Measurements from ENCODE around the gene MME.

The MME gene

DNA sequence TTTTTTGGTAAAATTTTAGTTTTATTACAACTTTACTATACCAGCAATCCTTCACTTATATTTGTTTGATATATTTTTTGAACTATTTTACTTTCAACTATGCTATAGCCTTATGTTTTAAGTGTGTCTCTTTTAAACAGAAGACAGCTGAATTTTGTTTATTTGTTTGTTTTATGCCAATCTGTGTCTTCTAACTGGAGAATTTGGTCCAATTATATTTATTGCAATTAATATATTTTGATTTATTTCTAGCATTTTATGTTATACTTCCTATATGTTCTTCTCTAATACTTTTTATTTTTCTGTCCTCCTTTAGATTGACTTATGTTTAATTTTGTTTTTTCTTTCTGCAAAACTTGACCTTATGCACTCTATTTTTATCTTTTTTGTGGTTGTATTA is 4.9 kb upstream of the MME start:
- Mint-ChIP-seq H3K4me3 (no peak overlapping the region), H3K36me3 (no peaks in the 10 kb centered on the region), H3K9me3 (no peaks in the 10 kb centered on the region), H3K27me3 (peaks cover 15% of the 10 kb centered on the region), H3K27ac (no peak overlapping the region), H3K4me1 (peaks cover 5% of the 10 kb centered on the region)

DNA sequence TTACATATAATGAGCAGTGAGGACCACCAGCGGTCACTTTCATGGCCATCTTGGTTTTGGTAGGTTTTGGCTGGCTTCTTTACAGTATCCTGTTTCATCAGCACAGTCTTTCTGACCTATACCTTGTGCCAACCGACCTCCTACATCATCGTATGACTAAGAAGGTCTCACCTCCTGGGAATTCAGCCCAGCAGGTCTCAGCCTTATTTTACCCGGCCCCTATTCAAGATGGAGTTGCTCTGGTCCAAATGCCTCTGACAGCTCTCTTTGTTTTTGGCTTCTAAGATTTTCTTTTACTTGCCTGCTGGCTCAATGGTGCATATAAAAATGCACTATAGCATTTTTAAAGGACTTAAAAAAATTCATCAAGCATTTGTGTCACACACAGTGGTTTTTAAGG is 3.2 kb upstream of the MME start:
- H3K27ac Mint-ChIP-seq = no peak overlapping the region
- peaks cover 13% of the 10 kb centered on the region for H3K4me1 Mint-ChIP-seq
- no peak overlapping the region for H3K4me3 Mint-ChIP-seq
- H3K9me3 Mint-ChIP-seq = no peaks in the 10 kb centered on the region
- H3K36me3 Mint-ChIP-seq = no peaks in the 10 kb centered on the region
- H3K27me3 Mint-ChIP-seq = peaks cover 32% of the 10 kb centered on the region

DNA sequence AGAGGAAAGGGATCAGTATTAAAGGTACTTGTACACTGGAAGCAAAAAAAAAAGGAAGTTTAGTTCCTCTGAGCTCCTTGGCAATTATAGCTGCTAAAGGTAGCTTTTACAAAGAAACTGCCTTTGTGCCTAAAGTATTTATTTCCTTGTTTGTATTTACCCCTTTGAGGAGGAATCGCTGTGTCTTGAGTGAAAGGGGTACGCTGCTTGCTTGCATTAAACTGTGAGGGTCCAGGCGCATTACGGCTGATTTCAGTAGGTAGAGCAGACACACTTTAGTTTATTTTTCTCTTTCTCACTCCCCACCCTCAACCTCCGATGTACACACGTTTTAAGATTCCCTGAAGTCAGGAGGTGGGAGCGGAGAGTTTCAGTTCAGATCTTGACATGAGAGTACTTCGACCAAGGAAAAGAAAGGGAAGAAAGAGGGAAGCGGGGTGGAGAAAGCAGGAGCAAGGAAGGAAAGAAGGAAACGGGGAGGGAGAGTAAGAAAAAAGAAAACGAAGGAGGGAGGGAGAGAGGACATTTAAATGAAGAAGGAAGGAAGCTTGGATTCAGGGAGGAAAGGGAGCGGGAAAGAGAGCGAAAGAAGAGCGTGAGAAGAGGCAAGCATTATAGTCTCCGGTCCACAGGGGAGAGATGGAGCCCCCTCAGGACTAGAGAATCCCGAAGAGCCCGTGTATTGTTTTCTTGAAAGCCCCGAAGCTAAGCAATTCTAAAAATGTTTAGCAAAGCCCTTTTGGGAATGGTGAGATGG is 1.2 kb upstream of the MME start:
- Mint-ChIP-seq H3K9me3 (no peaks in the 10 kb centered on the region), H3K36me3 (no peaks in the 10 kb centered on the region), H3K27ac (no peak overlapping the region), H3K27me3 (peaks cover 34% of the 10 kb centered on the region), H3K4me3 (peak overlapping the region; percentile 12), H3K4me1 (peaks cover 13% of the 10 kb centered on the region)

DNA sequence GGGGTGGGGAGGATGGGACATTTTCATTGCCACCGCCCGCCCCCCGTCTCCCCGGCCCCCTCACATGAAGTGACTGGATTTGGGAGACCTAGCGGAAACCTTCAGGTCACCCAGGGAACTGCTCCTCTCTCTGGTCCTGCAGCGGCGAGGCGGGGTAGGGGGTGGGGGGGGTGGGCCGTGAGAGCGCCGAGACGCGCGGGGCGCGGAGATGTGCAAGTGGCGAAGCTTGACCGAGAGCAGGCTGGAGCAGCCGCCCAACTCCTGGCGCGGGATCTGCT is 712 bp upstream of the MME start:
- Mint-ChIP-seq H3K9me3 (no peaks in the 10 kb centered on the region), H3K36me3 (no peaks in the 10 kb centered on the region), H3K4me1 (peaks cover 13% of the 10 kb centered on the region), H3K27me3 (peaks cover 34% of the 10 kb centered on the region), H3K27ac (no peak overlapping the region), H3K4me3 (no peak overlapping the region)

DNA sequence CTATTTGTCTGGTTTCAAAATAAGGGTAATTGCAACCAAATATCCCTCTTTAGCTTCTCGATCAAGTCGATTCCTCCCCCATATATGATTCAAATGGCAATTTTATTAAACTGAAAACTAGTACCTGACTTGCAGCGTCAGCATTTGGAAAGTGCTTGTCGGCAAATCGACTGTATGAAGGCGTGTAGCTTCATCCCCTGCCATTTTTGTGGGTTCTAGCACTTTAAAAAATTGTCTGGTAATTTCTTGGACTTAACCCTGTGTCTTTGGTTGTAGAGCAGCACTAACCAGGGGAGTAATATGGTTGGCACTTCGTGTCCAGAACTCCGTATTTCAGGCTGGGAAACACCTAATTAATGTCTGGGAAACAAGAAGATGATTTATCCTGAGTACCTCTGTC is 573 bp downstream of the MME start:
- Mint-ChIP-seq H3K4me1 (peaks cover 13% of the 10 kb centered on the region), H3K4me3 (no peak overlapping the region)

DNA sequence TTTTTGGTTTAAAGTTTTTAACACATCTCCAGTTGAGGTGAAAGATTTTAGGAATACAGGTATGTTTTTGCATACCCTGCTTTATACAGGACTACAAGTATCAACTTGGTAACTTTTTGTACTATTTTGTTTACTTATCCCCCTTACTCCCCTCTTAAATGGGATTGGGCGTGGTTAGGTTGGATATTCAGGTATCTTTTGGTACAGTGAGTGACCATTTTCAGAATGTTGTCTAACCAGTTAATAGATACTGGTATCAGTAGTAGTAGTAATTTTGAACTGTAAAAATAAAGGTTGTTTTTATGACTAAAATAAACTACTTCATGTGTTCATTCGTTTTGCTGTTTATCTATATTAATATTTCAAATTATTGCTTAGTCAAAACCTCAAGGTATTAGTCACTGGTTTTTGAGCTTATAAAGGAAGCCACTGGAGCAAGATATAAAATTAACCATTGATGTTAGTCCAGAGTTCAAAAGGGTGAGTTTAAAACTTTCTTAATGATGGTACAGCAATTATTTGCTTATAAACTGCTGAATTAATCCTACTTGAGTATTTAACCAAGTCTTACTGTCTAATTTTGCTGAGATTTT is 3.3 kb downstream of the MME start:
- H3K4me3 Mint-ChIP-seq = no peak overlapping the region
- no peaks in the 10 kb centered on the region for H3K36me3 Mint-ChIP-seq
- peaks cover 29% of the 10 kb centered on the region for H3K27me3 Mint-ChIP-seq
- H3K27ac Mint-ChIP-seq = no peak overlapping the region
- peaks cover 10% of the 10 kb centered on the region for H3K9me3 Mint-ChIP-seq
- peaks cover 13% of the 10 kb centered on the region for H3K4me1 Mint-ChIP-seq

More for the DNA sequence above, 573 bp downstream of the MME start:
- Mint-ChIP-seq H3K9me3 (no peaks in the 10 kb centered on the region), H3K27me3 (peaks cover 34% of the 10 kb centered on the region), H3K27ac (no peak overlapping the region), H3K36me3 (no peaks in the 10 kb centered on the region)

DNA sequence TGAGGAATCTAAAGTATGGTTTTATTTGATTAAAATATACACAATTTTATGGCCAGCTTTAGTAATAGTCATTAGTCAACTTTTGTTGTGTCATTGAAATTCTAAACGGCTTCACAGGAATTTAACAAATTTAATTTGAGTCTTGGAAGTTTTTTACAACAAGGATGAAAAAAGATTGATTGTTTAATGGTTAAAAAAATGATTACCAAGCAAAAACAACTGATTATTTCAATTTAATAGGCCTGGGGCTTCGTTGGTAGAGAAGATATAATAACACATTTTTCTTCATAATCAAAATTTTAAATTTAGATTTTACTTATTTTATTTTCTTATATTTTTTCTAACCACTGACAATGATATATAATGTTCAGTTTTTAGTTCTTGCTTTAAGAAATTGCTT is 4.4 kb downstream of the MME start:
- H3K4me1 Mint-ChIP-seq = peaks cover 9% of the 10 kb centered on the region
- peaks cover 23% of the 10 kb centered on the region for H3K27me3 Mint-ChIP-seq
- no peak overlapping the region for H3K4me3 Mint-ChIP-seq
- peaks cover 10% of the 10 kb centered on the region for H3K9me3 Mint-ChIP-seq
- H3K36me3 Mint-ChIP-seq = no peaks in the 10 kb centered on the region
- no peak overlapping the region for H3K27ac Mint-ChIP-seq

DNA sequence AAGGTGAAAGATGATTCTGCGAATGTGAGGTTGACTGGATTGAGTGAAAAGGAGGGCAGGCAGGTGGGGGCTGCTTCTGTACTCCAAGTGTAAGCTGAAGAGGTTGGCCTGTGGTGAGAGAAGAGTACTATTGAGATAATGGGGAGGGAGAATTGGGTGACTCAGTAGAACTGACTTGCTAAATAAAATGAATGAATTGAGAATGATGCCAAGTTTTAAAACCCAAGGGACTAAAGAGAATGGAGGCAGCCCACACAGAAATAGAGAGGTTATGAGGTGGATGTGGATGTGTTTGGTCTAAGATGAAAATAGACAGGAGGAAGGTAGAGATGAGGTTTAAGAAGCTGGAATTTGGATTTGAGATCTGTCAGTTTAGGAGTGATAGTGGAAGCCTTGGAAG is 5.9 kb downstream of the MME start:
- Mint-ChIP-seq H3K27ac (no peak overlapping the region), H3K4me1 (no peaks in the 10 kb centered on the region), H3K4me3 (no peak overlapping the region), H3K27me3 (peaks cover 13% of the 10 kb centered on the region), H3K36me3 (no peaks in the 10 kb centered on the region), H3K9me3 (peaks cover 10% of the 10 kb centered on the region)

DNA sequence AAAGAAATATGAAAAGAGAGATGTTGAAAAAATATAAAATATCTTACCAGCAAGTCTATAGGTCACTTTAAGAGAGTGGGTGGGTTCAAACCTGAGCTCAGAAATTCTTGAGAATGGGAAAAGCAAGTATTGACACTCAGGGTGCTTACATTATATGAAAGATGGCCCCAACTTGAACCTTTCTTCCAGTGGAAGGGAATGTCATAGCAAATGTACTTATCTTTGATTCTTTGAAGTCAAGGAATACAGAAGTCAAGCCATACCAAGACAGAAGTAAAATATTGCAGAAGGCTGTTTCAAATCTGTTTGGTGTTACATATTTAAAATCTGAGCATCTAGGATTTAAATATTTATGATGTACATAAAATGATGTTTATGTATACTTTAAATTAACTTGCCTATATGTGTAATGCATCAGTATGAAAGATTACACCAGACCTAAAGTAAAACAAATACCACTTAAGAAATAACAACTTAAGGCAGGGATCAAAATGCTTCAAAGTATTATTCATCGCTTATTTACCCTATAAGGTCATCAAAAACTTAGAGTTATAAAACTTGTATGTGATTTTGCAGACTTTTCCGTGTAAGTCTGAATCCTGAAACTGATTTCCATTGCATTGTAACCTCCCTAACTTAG is 8.7 kb downstream of the MME start:
- H3K36me3 Mint-ChIP-seq = no peaks in the 10 kb centered on the region
- peaks cover 8% of the 10 kb centered on the region for H3K27me3 Mint-ChIP-seq
- no peaks in the 10 kb centered on the region for H3K4me1 Mint-ChIP-seq
- H3K9me3 Mint-ChIP-seq = peaks cover 10% of the 10 kb centered on the region
- no peak overlapping the region for H3K27ac Mint-ChIP-seq
- H3K4me3 Mint-ChIP-seq = no peak overlapping the region

DNA sequence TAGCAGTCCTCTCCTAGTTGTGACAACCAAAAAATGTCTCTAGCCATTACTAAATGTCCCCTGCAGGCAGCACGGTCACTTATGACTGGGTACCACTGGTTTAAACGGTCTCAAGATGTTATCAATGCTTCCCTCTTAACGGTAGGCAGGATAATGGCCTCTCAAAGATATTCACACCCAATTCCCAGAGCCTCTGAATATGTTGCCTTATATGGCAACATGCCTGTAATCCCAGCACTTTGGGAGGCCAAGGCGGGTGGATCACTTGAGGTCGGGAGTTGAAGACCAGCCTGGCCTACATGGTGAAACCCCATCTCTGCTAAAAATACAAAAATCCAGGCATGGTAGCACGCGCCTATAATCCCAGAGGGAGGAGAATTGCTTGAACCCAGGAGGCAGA is 9.4 kb downstream of the MME start:
- no peaks in the 10 kb centered on the region for H3K4me1 Mint-ChIP-seq
- no peaks in the 10 kb centered on the region for H3K36me3 Mint-ChIP-seq
- no peak overlapping the region for H3K27ac Mint-ChIP-seq
- no peak overlapping the region for H3K4me3 Mint-ChIP-seq
- H3K27me3 Mint-ChIP-seq = peaks cover 8% of the 10 kb centered on the region
- peaks cover 10% of the 10 kb centered on the region for H3K9me3 Mint-ChIP-seq

DNA sequence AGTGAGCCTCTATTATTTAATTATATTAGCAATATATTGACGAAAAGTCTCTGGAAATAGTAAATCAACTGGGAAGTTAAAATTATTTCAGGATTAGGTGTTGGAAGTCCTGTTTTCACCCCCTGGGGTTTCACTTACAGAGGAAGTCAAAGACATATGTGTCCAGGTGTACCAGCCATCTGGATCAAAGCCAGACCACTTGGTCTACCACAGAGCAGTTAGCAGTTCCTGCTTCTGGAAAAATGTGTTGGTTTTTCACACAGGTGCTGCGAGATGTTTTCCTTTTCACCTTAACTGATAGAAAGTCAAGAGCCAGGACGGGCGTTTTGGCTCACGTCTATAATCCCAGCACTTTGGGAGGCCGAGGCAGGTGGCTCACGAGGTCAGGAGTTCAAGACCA is 13.1 kb downstream of the MME start:
- no peaks in the 10 kb centered on the region for H3K36me3 Mint-ChIP-seq
- H3K4me1 Mint-ChIP-seq = no peaks in the 10 kb centered on the region
- H3K27me3 Mint-ChIP-seq = peaks cover 4% of the 10 kb centered on the region
- H3K9me3 Mint-ChIP-seq = peaks cover under 1% of the 10 kb centered on the region
- H3K4me3 Mint-ChIP-seq = no peak overlapping the region
- H3K27ac Mint-ChIP-seq = no peak overlapping the region

DNA sequence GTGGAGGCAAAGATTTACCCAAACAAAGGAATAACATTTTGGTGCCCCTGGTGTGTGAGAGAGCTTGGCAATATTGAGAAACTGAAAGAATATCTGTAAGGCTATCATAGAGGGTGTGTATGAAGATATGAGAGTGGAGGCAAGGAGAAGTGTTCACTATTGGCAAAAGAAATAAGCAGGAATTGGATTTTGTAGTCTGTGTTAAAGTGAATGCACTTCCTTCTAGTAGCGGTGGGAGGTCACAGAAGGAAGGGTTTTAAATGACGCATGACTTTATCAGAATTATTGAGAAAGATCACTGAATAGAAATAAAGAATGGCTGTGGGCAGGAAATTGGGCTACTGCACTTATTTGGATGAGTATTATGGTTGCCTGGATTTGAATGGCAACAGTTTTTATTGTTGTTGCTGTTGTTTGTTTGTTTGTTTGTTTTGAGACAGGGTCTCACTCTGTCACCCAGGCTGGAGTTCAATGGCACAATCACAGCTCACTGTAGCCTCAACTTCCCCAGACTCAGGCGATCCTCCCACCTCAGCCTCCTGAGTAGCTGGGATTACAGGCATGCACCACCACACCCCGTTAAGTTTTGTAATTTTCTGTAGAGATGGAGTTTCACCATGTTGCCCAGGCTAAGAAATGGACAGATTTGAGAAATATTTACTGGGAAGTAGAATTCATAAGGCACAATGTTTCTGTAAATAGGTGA is 16.3 kb downstream of the MME start:
- Mint-ChIP-seq H3K4me3 (no peak overlapping the region), H3K27me3 (peaks cover 1% of the 10 kb centered on the region), H3K9me3 (peaks cover 5% of the 10 kb centered on the region), H3K4me1 (no peaks in the 10 kb centered on the region), H3K27ac (no peak overlapping the region), H3K36me3 (no peaks in the 10 kb centered on the region)

DNA sequence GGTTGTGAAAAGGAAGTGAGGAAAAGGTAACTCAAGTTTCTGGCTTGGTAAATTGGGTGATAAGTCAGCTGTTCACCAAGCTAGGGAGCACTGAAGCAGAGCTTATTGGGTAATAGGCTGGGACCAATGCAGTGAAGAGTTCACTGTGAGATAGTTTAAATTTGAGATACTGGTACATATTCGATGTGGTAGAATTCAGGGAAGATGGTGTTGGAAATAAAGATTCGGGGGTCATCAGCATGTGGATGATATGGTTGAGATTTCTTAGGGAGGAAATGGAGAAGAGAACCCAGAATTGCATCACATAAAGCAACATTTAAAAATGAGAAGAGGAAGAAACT is 16.9 kb downstream of the MME start:
- H3K27me3 Mint-ChIP-seq = no peaks in the 10 kb centered on the region
- H3K9me3 Mint-ChIP-seq = peaks cover 5% of the 10 kb centered on the region
- H3K36me3 Mint-ChIP-seq = no peaks in the 10 kb centered on the region
- no peak overlapping the region for H3K27ac Mint-ChIP-seq
- no peaks in the 10 kb centered on the region for H3K4me1 Mint-ChIP-seq
- H3K4me3 Mint-ChIP-seq = no peak overlapping the region

DNA sequence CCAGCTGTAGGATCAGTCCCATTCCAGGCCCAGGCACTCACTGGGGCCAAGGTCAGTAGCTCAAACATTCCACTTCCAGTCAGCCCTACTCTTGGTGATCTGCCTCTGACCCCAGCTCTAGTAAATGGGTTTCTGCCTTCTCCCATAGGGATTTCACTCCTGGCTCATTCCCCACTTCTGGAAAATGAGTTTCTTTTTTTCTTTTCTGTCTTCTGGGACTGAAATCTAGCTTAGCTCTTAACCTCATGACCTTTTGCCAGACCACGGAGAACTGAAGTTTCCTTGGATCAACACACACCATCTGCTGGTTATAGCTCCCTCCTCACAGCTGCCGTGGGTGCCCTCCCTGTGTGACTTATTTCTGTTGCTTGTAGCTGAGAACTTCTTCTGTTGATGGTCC is 21.3 kb downstream of the MME start:
- no peak overlapping the region for H3K4me3 Mint-ChIP-seq
- H3K27me3 Mint-ChIP-seq = no peaks in the 10 kb centered on the region
- peaks cover 5% of the 10 kb centered on the region for H3K9me3 Mint-ChIP-seq
- no peak overlapping the region for H3K27ac Mint-ChIP-seq
- no peaks in the 10 kb centered on the region for H3K36me3 Mint-ChIP-seq
- H3K4me1 Mint-ChIP-seq = no peaks in the 10 kb centered on the region

DNA sequence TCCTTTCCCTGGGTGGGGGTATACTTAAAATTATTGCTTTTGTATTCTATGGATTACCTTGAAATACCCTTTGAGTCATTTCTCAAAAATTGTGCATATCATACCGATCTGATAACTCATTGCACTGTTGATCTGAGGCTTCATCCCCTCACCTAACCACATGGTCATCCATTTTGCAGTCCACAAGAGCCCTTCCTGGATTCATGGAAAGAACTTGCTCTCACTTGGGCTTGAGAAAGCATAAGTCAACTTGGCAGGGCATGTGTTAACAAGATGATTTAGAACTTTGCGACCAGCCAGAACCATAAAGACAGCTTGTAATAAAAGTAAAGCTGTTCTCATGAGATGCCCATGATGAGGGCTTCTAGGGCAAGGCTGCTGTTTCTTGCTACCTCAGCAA is 22.2 kb downstream of the MME start:
- Mint-ChIP-seq H3K9me3 (peaks cover 5% of the 10 kb centered on the region), H3K27me3 (no peaks in the 10 kb centered on the region), H3K4me1 (no peaks in the 10 kb centered on the region)

DNA sequence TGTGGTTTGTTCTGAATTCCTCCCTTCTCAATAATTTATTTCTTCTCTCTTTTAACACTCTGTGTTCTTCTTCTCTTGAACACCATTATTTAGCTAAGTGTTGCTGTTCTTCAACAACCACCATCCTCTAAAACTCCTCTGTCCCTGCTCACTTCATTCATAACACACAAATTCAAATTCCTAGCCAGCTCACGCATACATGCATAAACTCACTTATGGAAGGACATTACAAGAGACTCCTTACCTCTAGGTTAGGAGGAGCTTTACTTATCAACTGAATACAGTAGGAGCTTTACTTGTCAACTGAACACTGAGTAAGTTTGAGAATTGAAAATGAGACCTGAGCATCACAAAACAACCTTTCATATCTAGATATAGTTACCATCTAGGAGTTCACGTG is 23.6 kb downstream of the MME start:
- no peaks in the 10 kb centered on the region for H3K36me3 Mint-ChIP-seq
- H3K9me3 Mint-ChIP-seq = peaks cover 1% of the 10 kb centered on the region
- H3K4me1 Mint-ChIP-seq = no peaks in the 10 kb centered on the region
- no peak overlapping the region for H3K4me3 Mint-ChIP-seq
- H3K27ac Mint-ChIP-seq = no peak overlapping the region
- H3K27me3 Mint-ChIP-seq = no peaks in the 10 kb centered on the region

More for the DNA sequence above, 22.2 kb downstream of the MME start:
- Mint-ChIP-seq H3K27ac (no peak overlapping the region), H3K36me3 (no peaks in the 10 kb centered on the region), H3K4me3 (no peak overlapping the region)
